ENCODE measurements around the gene CNTNAP2.

DNA sequence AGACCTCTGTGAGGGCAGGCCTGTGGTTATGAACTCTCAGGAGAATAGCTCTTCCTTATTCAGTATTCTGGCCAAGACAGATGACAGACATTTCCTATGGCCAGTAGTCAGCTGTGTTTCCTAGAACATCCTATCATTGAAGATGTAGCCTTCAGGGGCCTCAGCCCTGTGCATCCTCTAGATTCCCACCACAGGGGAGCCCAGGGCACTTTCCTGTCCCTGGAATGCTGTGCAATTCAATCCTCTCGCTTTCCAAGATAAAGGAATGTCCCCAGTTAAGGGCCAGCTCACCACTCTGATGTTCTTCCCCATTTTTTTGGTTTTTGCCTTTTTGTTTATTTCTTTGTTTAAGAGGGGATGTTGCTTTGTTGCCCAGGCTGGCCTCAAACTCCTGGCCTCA is 1895.2 kb downstream of the CNTNAP2 start:
- TF ChIP-seq, protein P1, sequence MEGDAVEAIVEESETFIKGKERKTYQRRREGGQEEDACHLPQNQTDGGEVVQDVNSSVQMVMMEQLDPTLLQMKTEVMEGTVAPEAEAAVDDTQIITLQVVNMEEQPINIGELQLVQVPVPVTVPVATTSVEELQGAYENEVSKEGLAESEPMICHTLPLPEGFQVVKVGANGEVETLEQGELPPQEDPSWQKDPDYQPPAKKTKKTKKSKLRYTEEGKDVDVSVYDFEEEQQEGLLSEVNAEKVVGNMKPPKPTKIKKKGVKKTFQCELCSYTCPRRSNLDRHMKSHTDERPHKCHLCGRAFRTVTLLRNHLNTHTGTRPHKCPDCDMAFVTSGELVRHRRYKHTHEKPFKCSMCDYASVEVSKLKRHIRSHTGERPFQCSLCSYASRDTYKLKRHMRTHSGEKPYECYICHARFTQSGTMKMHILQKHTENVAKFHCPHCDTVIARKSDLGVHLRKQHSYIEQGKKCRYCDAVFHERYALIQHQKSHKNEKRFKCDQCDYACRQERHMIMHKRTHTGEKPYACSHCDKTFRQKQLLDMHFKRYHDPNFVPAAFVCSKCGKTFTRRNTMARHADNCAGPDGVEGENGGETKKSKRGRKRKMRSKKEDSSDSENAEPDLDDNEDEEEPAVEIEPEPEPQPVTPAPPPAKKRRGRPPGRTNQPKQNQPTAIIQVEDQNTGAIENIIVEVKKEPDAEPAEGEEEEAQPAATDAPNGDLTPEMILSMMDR (IDR thresholded peaks at IDR 0.05; ENCODE audit: borderline replicate concordance, extremely low read depth, low read length, poor library complexity, severe bottlenecking) = no peak
- TF ChIP-seq EZH2 (IDR thresholded peaks at IDR 0.05; ENCODE audit: borderline replicate concordance, low read depth, low read length, severe bottlenecking) = no peak
